Activated naive CD4-positive, alpha-beta T cell treated with anti-CD3 and anti-CD28 coated beads, Interleukin-2, amount 10 ng/mL, durations not matched to agents 7 days and 5 days (primary cell): Measurements from ENCODE around the gene SLC10A6.
"Not testable (repeated sequence)": the region's sequence is repeated elsewhere in the genome, so short reads cannot be mapped to it uniquely, and the experiment has no call there.

Source experiments
- CTCF ChIA-PET: fragments of 350-600 bp; sonication (Branson Sonifier 250); formaldehyde crosslinking; loops from one replicate; lab custom pipeline; 2021; ENCODE audit warnings: antibody characterized with exemption; lab: Charles Lee
- DNase-seq: peaks from one replicate; pipeline ENCODE4 v3.0.0-alpha.2; 2020
- H3K27ac Mint-ChIP-seq: one replicate; pipeline ENCODE4 v1.8.0; 2021; ENCODE audit warnings: mild to moderate bottlenecking, moderate library complexity, mixed read lengths
- H3K27me3 Mint-ChIP-seq: one replicate; pipeline ENCODE4 v1.8.0; 2021; ENCODE audit warnings: mild to moderate bottlenecking, mixed read lengths
- H3K36me3 Mint-ChIP-seq: one replicate; pipeline ENCODE4 v1.8.0; 2021; ENCODE audit warnings: mixed read lengths
- H3K4me1 Mint-ChIP-seq: one replicate; pipeline ENCODE4 v1.8.0; 2021; ENCODE audit warnings: mixed read lengths
- H3K4me3 Mint-ChIP-seq: one replicate; pipeline ENCODE4 v1.8.0; 2021; ENCODE audit warnings: mild to moderate bottlenecking, moderate library complexity, mixed read lengths
- H3K9me3 Mint-ChIP-seq: one replicate; pipeline ENCODE4 v1.8.0; 2021; ENCODE audit warnings: mixed read lengths

The SLC10A6 gene

GRCh38 chr4:86875436-86875835 is 26.3 kb upstream of the SLC10A6 start:
- H3K27ac Mint-ChIP-seq, DNase-seq, H3K4me1 Mint-ChIP-seq, H3K27me3 Mint-ChIP-seq, H3K36me3 Mint-ChIP-seq, H3K9me3 Mint-ChIP-seq, CTCF ChIA-PET, H3K4me3 Mint-ChIP-seq: not testable (repeated sequence)

- no peaks in the 10 kb centered on the region for H3K4me1 Mint-ChIP-seq
- H3K27ac Mint-ChIP-seq = no peak overlapping the region
- peaks cover 2% of the 10 kb centered on the region for H3K27me3 Mint-ChIP-seq
- no peaks in the 10 kb centered on the region for H3K9me3 Mint-ChIP-seq
- no peak overlapping the region for H3K4me3 Mint-ChIP-seq
- H3K36me3 Mint-ChIP-seq = no peaks in the 10 kb centered on the region
- DNase-seq = no peak
- CTCF ChIA-PET = no interaction called here
Measured at GRCh38 chr4:86872135-86872534, 23.0 kb upstream of the SLC10A6 start.

- DNase-seq = no peak
- Mint-ChIP-seq H3K4me3 (no peak overlapping the region), H3K27ac (no peak overlapping the region), H3K9me3 (no peaks in the 10 kb centered on the region), H3K27me3 (no peaks in the 10 kb centered on the region), H3K36me3 (no peaks in the 10 kb centered on the region), H3K4me1 (no peaks in the 10 kb centered on the region)
- CTCF ChIA-PET = no interaction called here
Measured at GRCh38 chr4:86870442-86871069, 21.4 kb upstream of the SLC10A6 start.

GRCh38 chr4:86857341-86858052 is 8.3 kb upstream of the SLC10A6 start:
- H3K4me1 Mint-ChIP-seq = no peaks in the 10 kb centered on the region
- no peak overlapping the region for H3K27ac Mint-ChIP-seq
- no peak overlapping the region for H3K4me3 Mint-ChIP-seq
- no peaks in the 10 kb centered on the region for H3K9me3 Mint-ChIP-seq
- CTCF ChIA-PET = no interaction called here
- H3K27me3 Mint-ChIP-seq = no peaks in the 10 kb centered on the region
- H3K36me3 Mint-ChIP-seq = no peaks in the 10 kb centered on the region
- DNase-seq = no peak

- Mint-ChIP-seq H3K27me3 (no peaks in the 10 kb centered on the region), H3K36me3 (no peaks in the 10 kb centered on the region), H3K9me3 (no peaks in the 10 kb centered on the region), H3K27ac (no peak overlapping the region), H3K4me3 (no peak overlapping the region), H3K4me1 (no peaks in the 10 kb centered on the region)
- no peak for DNase-seq
- CTCF ChIA-PET = no interaction called here
Measured at GRCh38 chr4:86856896-86857295, 7.7 kb upstream of the SLC10A6 start.

GRCh38 chr4:86855572-86855971 is 6.4 kb upstream of the SLC10A6 start:
- Mint-ChIP-seq H3K9me3 (no peaks in the 10 kb centered on the region), H3K4me1 (no peaks in the 10 kb centered on the region), H3K4me3 (no peak overlapping the region), H3K27me3 (no peaks in the 10 kb centered on the region), H3K36me3 (no peaks in the 10 kb centered on the region), H3K27ac (no peak overlapping the region)
- DNase-seq = no peak
- CTCF ChIA-PET = no interaction called here

GRCh38 chr4:86853209-86853608 is 4.0 kb upstream of the SLC10A6 start:
- Mint-ChIP-seq H3K36me3 (no peaks in the 10 kb centered on the region), H3K27ac (no peak overlapping the region)

GRCh38 chr4:86848136-86848535 is 1.0 kb downstream of the SLC10A6 start:
- DNase-seq = no peak
- Mint-ChIP-seq H3K4me1 (no peaks in the 10 kb centered on the region), H3K36me3 (no peaks in the 10 kb centered on the region), H3K4me3 (no peak overlapping the region), H3K9me3 (no peaks in the 10 kb centered on the region), H3K27ac (no peak overlapping the region), H3K27me3 (no peaks in the 10 kb centered on the region)
- CTCF ChIA-PET = no interaction called here

More at GRCh38 chr4:86853209-86853608, 4.0 kb upstream of the SLC10A6 start:
- no peak overlapping the region for H3K4me3 Mint-ChIP-seq
- no peaks in the 10 kb centered on the region for H3K27me3 Mint-ChIP-seq
- H3K9me3 Mint-ChIP-seq = no peaks in the 10 kb centered on the region
- H3K4me1 Mint-ChIP-seq = no peaks in the 10 kb centered on the region
- CTCF ChIA-PET = no interaction called here
- no peak for DNase-seq

GRCh38 chr4:86847571-86847970 is 1.6 kb downstream of the SLC10A6 start:
- Mint-ChIP-seq H3K9me3 (no peaks in the 10 kb centered on the region), H3K27me3 (no peaks in the 10 kb centered on the region)

GRCh38 chr4:86846921-86847320 is 2.3 kb downstream of the SLC10A6 start:
- no peaks in the 10 kb centered on the region for H3K9me3 Mint-ChIP-seq
- no peaks in the 10 kb centered on the region for H3K4me1 Mint-ChIP-seq
- H3K4me3 Mint-ChIP-seq = no peak overlapping the region
- H3K36me3 Mint-ChIP-seq = no peaks in the 10 kb centered on the region
- H3K27ac Mint-ChIP-seq = no peak overlapping the region
- no peaks in the 10 kb centered on the region for H3K27me3 Mint-ChIP-seq
- DNase-seq = no peak
- CTCF ChIA-PET = no interaction called here

More at GRCh38 chr4:86847571-86847970, 1.6 kb downstream of the SLC10A6 start:
- CTCF ChIA-PET = no interaction called here
- DNase-seq = no peak
- Mint-ChIP-seq H3K4me3 (no peak overlapping the region), H3K4me1 (no peaks in the 10 kb centered on the region), H3K36me3 (no peaks in the 10 kb centered on the region), H3K27ac (no peak overlapping the region)

- no peaks in the 10 kb centered on the region for H3K36me3 Mint-ChIP-seq
- H3K4me3 Mint-ChIP-seq = no peak overlapping the region
- H3K9me3 Mint-ChIP-seq = no peaks in the 10 kb centered on the region
- CTCF ChIA-PET = no interaction called here
- H3K27ac Mint-ChIP-seq = no peak overlapping the region
- DNase-seq = no peak
- no peaks in the 10 kb centered on the region for H3K4me1 Mint-ChIP-seq
- H3K27me3 Mint-ChIP-seq = no peaks in the 10 kb centered on the region
Measured at GRCh38 chr4:86845593-86845992, 3.6 kb downstream of the SLC10A6 start.

GRCh38 chr4:86841309-86841708 is 7.9 kb downstream of the SLC10A6 start:
- H3K4me1 Mint-ChIP-seq = no peaks in the 10 kb centered on the region
- no peaks in the 10 kb centered on the region for H3K27me3 Mint-ChIP-seq
- no peak for DNase-seq

GRCh38 chr4:86840858-86841257 is 8.3 kb downstream of the SLC10A6 start:
- Mint-ChIP-seq H3K27me3 (no peaks in the 10 kb centered on the region), H3K27ac (no peak overlapping the region), H3K36me3 (no peaks in the 10 kb centered on the region), H3K4me3 (no peak overlapping the region), H3K4me1 (no peaks in the 10 kb centered on the region), H3K9me3 (no peaks in the 10 kb centered on the region)
- no peak for DNase-seq
- CTCF ChIA-PET = no interaction called here

More at GRCh38 chr4:86841309-86841708, 7.9 kb downstream of the SLC10A6 start:
- Mint-ChIP-seq H3K9me3 (no peaks in the 10 kb centered on the region), H3K27ac (no peak overlapping the region), H3K36me3 (no peaks in the 10 kb centered on the region), H3K4me3 (no peak overlapping the region)
- CTCF ChIA-PET = no interaction called here

- H3K27ac Mint-ChIP-seq = no peak overlapping the region
- no peaks in the 10 kb centered on the region for H3K9me3 Mint-ChIP-seq
- no peak overlapping the region for H3K4me3 Mint-ChIP-seq
- DNase-seq = no peak
- no peaks in the 10 kb centered on the region for H3K36me3 Mint-ChIP-seq
- CTCF ChIA-PET = no interaction called here
- no peaks in the 10 kb centered on the region for H3K4me1 Mint-ChIP-seq
- peaks cover 9% of the 10 kb centered on the region for H3K27me3 Mint-ChIP-seq
Measured at GRCh38 chr4:86837691-86838503, 11.3 kb downstream of the SLC10A6 start.
